Measurements from ENCODE around the gene ZNF670. TPM values are rescaled to one million over a fixed set of nuclear protein-coding genes. Genes with fewer than 3 reads are reported as not detected.
"Not testable (repeated sequence)": the region's sequence is repeated elsewhere in the genome, so short reads cannot be mapped to it uniquely, and the experiment has no call there.

The ZNF670 gene
- total RNA-seq, 2 donors from 2014 or later: 3.0 to 3.2 TPM

DNA sequence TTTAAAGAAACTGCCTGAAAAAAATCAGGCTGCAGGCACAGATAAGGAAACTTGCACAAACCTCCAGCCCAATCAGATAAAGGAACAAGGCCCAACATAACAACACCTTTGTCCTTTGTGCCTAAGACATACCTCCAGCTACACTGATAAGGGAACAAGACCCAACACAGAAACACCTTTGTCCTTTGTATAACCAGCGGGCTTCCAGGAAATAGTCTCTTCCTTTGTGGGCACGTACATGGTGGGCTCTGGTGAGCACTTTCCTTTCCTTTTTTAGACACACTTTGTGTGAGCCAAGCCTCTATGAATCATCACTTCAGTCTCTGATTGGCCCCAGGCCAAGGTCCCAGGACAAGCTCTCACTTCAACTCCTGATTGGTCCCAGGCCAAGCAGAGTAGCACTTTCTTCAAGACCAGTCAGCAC lies 23.6 kb downstream of the ZNF670 start:
- peaks cover 63% of the 10 kb centered on the region for H3K36me3 Mint-ChIP-seq
- H3K27ac Mint-ChIP-seq: no peak overlapping the region
- no peaks in the 10 kb centered on the region for H3K27me3 Mint-ChIP-seq
- peak overlapping the region; percentile 17 for H3K4me3 Mint-ChIP-seq
- peaks cover 8 to 16% of the 10 kb centered on the region in 2 donors for H3K4me1 Mint-ChIP-seq (ENCODE audit: low read depth in 2 of 2)
- H3K9me3 Mint-ChIP-seq: peaks cover 29% of the 10 kb centered on the region
- no peak for ATAC-seq
- DNase-seq (ENCODE audit: low spot score): no peak

DNA sequence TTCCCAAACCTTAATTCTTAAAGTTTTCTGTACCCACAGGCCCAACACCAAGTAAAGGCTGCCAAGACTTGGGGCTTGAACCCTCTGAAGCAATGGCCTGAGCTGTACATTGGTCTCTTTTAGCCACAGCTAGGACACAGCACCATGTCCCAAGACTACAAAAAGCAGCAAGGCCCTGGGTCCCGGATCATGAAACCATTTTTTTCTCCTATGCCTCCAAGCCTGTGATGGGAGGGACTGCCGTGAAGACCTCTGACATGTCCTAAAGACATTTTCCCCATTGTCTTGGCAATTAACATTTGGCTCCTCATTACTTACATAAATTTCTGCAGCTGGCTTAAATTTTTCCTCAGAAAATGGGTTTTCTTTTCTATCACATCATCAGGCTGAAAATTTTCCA lies 30.9 kb downstream of the ZNF670 start:
- H3K4me3 Mint-ChIP-seq: no peak overlapping the region
- peaks cover 40% of the 10 kb centered on the region for H3K9me3 Mint-ChIP-seq
- H3K27me3 Mint-ChIP-seq: no peaks in the 10 kb centered on the region
- H3K36me3 Mint-ChIP-seq: peaks cover 58% of the 10 kb centered on the region
- DNase-seq (ENCODE audit: low spot score): no peak
- H3K27ac Mint-ChIP-seq: no peak overlapping the region
- ATAC-seq: no peak
- H3K4me1 Mint-ChIP-seq (ENCODE audit: low read depth in 2 of 2): no peaks in the 10 kb centered on the region

DNA sequence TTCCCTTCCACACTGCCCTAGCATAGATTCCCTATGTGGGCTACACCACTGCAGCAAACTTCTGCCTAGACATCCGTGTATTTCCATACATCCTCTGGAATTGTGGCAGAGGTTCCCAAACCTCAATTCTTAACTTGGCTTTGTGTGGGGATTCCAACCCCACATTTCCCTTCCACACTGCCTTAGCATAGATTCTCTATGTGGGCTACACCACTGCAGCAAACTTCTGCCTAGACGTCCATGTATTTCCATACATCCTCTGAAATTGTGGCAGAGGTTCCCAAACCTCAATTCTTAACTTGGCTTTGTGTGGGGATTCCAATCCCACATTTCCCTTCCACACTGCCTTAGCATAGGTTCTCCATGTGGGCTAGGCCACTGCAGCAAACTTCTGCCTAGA lies 31.4 kb downstream of the ZNF670 start:
- Mint-ChIP-seq H3K4me1 (ENCODE audit: low read depth in 2 of 2) (no peaks in the 10 kb centered on the region), H3K36me3 (peaks cover 59% of the 10 kb centered on the region), H3K4me3 (no peak overlapping the region), H3K27me3 (no peaks in the 10 kb centered on the region), H3K27ac (no peak overlapping the region), H3K9me3 (peaks cover 39% of the 10 kb centered on the region)
- no peak for DNase-seq (ENCODE audit: low spot score)
- no peak for ATAC-seq

DNA sequence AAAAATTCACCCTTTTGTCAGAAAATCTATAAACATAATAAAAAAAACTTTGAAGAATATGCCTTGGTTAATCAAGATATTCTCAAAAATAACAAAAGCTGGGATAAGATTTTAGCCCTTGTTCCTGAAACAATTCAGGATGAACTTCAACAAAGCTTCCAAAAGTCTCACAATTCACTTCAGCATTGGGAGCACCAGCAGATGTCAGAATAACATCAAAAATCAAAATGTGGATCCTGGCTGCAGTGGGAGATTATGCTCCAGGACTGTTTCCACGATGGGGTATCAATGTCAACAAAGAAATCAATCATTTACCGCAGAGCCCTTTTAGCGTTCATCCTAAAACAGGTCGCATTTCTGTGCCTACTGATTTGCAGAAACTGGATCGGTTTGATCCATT lies 35.2 kb downstream of the ZNF670 start:
- H3K27me3 Mint-ChIP-seq: no peaks in the 10 kb centered on the region
- DNase-seq (ENCODE audit: low spot score) (no peak), ATAC-seq (no peak)
- H3K36me3 Mint-ChIP-seq: peaks cover 45% of the 10 kb centered on the region
- H3K27ac Mint-ChIP-seq: no peak overlapping the region
- no peaks in the 10 kb centered on the region for H3K4me1 Mint-ChIP-seq (ENCODE audit: low read depth in 2 of 2)
- no peak overlapping the region for H3K4me3 Mint-ChIP-seq
- peaks cover 33% of the 10 kb centered on the region for H3K9me3 Mint-ChIP-seq

DNA sequence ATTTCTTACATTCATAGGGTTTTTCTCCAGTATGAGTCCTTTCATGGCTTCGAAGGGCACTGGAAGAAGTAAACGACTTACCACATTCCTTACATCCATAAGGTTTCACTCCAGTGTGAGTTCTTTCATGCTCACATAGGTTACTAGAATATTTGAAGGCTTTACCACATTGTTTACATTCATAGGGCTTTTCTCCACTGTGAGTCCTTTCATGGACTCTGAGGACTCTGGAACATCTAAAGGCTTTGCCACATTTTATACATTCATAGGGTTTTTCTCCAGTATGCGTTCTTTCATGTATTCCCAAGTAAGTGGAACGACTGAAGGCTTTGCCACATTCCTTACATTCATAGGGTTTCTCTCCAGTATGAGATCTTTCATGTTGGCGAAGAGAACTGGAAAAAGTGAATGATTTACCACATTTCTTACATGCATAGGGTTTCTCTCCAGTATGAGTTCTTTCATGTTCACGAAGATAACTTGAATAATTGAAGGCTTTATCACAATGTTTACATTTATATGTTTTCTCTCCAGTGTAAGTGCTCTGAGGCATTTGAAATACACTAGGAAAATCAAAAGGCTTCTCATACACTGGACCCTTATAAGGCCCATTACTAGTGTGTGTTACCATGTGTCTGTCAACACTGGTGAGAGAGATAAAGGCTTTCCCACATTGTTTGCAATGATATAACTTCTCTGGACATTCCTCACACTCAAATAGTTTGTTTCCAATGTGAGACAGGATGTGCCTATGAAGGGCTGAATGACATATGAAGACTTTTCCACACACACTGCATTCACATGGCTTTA lies 40.9 kb downstream of the ZNF670 start:
- Mint-ChIP-seq H3K9me3 (peaks cover 13% of the 10 kb centered on the region), H3K4me3 (no peak overlapping the region), H3K27ac (no peak overlapping the region), H3K4me1 (ENCODE audit: low read depth in 2 of 2) (no peaks in the 10 kb centered on the region), H3K36me3 (peaks cover 60% of the 10 kb centered on the region), H3K27me3 (no peaks in the 10 kb centered on the region)
- ATAC-seq (no peak), DNase-seq (ENCODE audit: low spot score) (no peak)

DNA sequence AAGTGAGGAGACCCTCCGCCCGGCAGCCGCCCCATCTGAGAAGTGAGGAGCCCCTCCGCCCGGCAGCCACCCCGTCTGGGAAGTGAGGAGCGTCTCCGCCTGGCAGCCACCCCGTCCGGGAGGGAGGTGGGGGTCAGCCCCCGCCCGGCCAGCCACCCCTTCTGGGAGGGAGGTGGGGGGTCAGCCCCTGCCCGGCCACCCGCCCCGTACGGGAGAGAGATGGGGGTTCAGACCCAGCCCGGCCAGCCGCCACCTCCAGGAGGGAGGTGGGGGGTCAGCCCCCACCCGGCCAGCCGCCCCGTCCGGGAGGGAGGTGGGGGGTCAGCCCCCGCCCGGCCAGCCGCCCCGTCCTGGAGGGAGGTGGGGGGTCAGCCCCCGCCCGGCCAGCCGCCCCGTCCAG lies 46.3 kb downstream of the ZNF670 start:
- not testable (repeated sequence) for DNase-seq (ENCODE audit: low spot score); H3K27ac Mint-ChIP-seq; H3K4me3 Mint-ChIP-seq; H3K27me3 Mint-ChIP-seq; ATAC-seq; H3K4me1 Mint-ChIP-seq (ENCODE audit: low read depth in 2 of 2)
- Mint-ChIP-seq H3K9me3 (peaks cover 17% of the 10 kb centered on the region), H3K36me3 (peaks cover 50% of the 10 kb centered on the region)

Other genes starting within 250 kb of the ZNF670 start
- gene AHCTF1, start 146.9 kb downstream of the ZNF670 start, total RNA-seq: 10 to 100 TPM; 38.9 to 53.8 TPM
- 1 to 10 TPM in 1 of 2 donors, under 1 TPM in 1; 0.33 to 1.2 TPM for gene ZNF695, start 70.8 kb downstream of the ZNF670 start, total RNA-seq
- gene ZNF669, start 25.5 kb upstream of the ZNF670 start, total RNA-seq: 10 to 100 TPM; 10.5 to 11.0 TPM
- 10 to 100 TPM; 16.2 to 25.9 TPM for gene ZNF124, start 93.2 kb upstream of the ZNF670 start, total RNA-seq
- gene VN1R5, start 177.3 kb upstream of the ZNF670 start, total RNA-seq: not detected

Measured in natural killer cell treated with Interleukin-12 subunit alpha and Interleukin-12 subunit beta and Interleukin-15 and Interleukin-18, amount 100 ng/mL, for 72 hours (primary cell).